Left ventricle myocardium inferior (tissue), 1 donor: ENCODE data around the gene YY1. TPM values are rescaled to one million over a fixed set of nuclear protein-coding genes. Genes with fewer than 3 reads are reported as not detected.

Source experiments
- DNase-seq: peaks from one replicate; pipeline ENCODE4 v3.0.0-alpha.2; 2020
- H3K27ac ChIP-seq: fragments of 200-600 bp; replicated peaks from 2 replicates; pipeline ENCODE4 v1.8.0; 2021
- H3K27me3 ChIP-seq: fragments of 200-600 bp; 2 replicates; pipeline ENCODE4 v1.8.0; 2021; ENCODE audit warnings: low read depth
- H3K36me3 ChIP-seq: fragments of 200-600 bp; 2 replicates; pipeline ENCODE4 v1.8.0; 2021
- H3K4me1 ChIP-seq: fragments of 200-600 bp; 2 replicates; pipeline ENCODE4 v1.8.0; 2021
- H3K4me3 ChIP-seq: fragments of 200-600 bp; 2 replicates; pipeline ENCODE4 v1.8.0; 2021; ENCODE audit warnings: mild to moderate bottlenecking, moderate library complexity
- H3K9me3 ChIP-seq: fragments of 200-600 bp; replicated peaks from 2 replicates; pipeline ENCODE4 v1.8.0; 2021
- CTCF ChIP-seq: fragments of 200-600 bp; IDR thresholded peaks from 2 replicates; pipeline ENCODE4 v1.8.0; 2021; ENCODE audit warnings: antibody characterized with exemption, mild to moderate bottlenecking, borderline replicate concordance
- intact Hi-C: fragments of 100-400 bp; cut with micrococcal nuclease; formaldehyde crosslinking; loops from one replicate; pipeline ENCODE4 v1.11.0; 2022
- long read RNA-seq: library from polyadenylated mRNA; unstranded; transcript quantifications from one replicate; pipeline ENCODE4 v2.0.0, GENCODE V29; 2021
- total RNA-seq: library from RNA; stranded (reverse); fragmentation: NEBNext Ultra II Directional; extraction: Animal tissue kit (Norgen Biotek cat#: 25700); gene quantifications from one replicate; pipeline ENCODE4 v1.2.1, GENCODE V29; 2021
- donor health status: DM: no; HTN: yes; CAD: no; lungs with severe emphysema.

Gene YY1
- 44.7 TPM for total RNA-seq
- long read RNA-seq, full-length matches to known transcripts, result 65 of 72 reads
- long read RNA-seq, partial matches to known transcripts, result 1 of 72 reads
- long read RNA-seq, other reads (novel, unspliced or antisense), result 6 of 72 reads

GRCh38 chr14:100238419-100239210 is at the start of gene YY1:
YY1 (plus strand) TSS chr14:100239144; CDS start chr14:100239245, 101 bp downstream.
- H3K27ac ChIP-seq, result peak within 1 kb of the TSS; percentile 99
- no peaks in the 10 kb centered on the region for H3K36me3 ChIP-seq
- H3K27me3 ChIP-seq, result no peaks in the 10 kb centered on the region
- no peak for TF ChIP-seq CTCF
- intact Hi-C loops, result no loop called here
- H3K9me3 ChIP-seq, result no peaks in the 10 kb centered on the region
- H3K4me1 ChIP-seq, result peaks cover 74% of the 10 kb centered on the region
- H3K4me3 ChIP-seq, result peak within 1 kb of the TSS; percentile 100
- peak; percentile 100 for DNase-seq

GRCh38 chr14:100190126-100190525 is 48.8 kb upstream of the YY1 start:
- Histone ChIP-seq H3K4me1 (peaks cover 19% of the 10 kb centered on the region), H3K4me3 (no peak overlapping the region), H3K9me3 (no peaks in the 10 kb centered on the region), H3K36me3 (no peaks in the 10 kb centered on the region), H3K27ac (no peak overlapping the region), H3K27me3 (no peaks in the 10 kb centered on the region)
- no peak for TF ChIP-seq CTCF
- DNase-seq, result no peak
- intact Hi-C loops, result loop anchor here (5.0 kb wide), 1 partner anchor 208 kb away; no protein-coding TSS in a partner anchor

GRCh38 chr14:100191584-100192249 is 47.2 kb upstream of the YY1 start:
- Histone ChIP-seq H3K27ac (peak overlapping the region; percentile 96), H3K36me3 (no peaks in the 10 kb centered on the region), H3K27me3 (no peaks in the 10 kb centered on the region), H3K4me3 (peak overlapping the region; percentile 70), H3K4me1 (peaks cover 19% of the 10 kb centered on the region), H3K9me3 (no peaks in the 10 kb centered on the region)
- no peak for TF ChIP-seq CTCF
- peak; percentile 19 for DNase-seq
- intact Hi-C loops, result loop anchor here (5.0 kb wide), 1 partner anchor 209 kb away; no protein-coding TSS in a partner anchor

- peak overlapping the region; percentile 70 for H3K4me3 ChIP-seq
- H3K27ac ChIP-seq, result peak overlapping the region; percentile 96
- no peaks in the 10 kb centered on the region for H3K9me3 ChIP-seq
- intact Hi-C loops, result loop anchor here (5.0 kb wide), 1 partner anchor 210 kb away; no protein-coding TSS in a partner anchor
- no peaks in the 10 kb centered on the region for H3K27me3 ChIP-seq
- peak; percentile 20 for DNase-seq
- H3K36me3 ChIP-seq, result no peaks in the 10 kb centered on the region
- TF ChIP-seq CTCF, result no peak
- H3K4me1 ChIP-seq, result peaks cover 19% of the 10 kb centered on the region
These were observed 46.7 kb upstream of the YY1 start for GRCh38 chr14:100192250-100192671.

- Histone ChIP-seq H3K4me1 (peaks cover 19% of the 10 kb centered on the region), H3K27me3 (no peaks in the 10 kb centered on the region), H3K36me3 (no peaks in the 10 kb centered on the region), H3K27ac (peak overlapping the region; percentile 96), H3K4me3 (peak overlapping the region; percentile 70), H3K9me3 (no peaks in the 10 kb centered on the region)
- intact Hi-C loops, result loop anchor here (5.0 kb wide), 1 partner anchor 211 kb away; no protein-coding TSS in a partner anchor
- DNase-seq, result peak; percentile 99
- TF ChIP-seq CTCF, result peak; percentile 89
These were observed 46.1 kb upstream of the YY1 start for GRCh38 chr14:100192672-100193416.
